ENCODE data around the gene SIRT5.

Gene SIRT5

GRCh38 chr6:13526727-13527670, 47.4 kb upstream of the SIRT5 start:
- Histone ChIP-seq H2AFZ (ENCODE audit: low read length) (peak overlapping the region; percentile 43), H3K9ac (ENCODE audit: low read depth, low read length, poor library complexity, severe bottlenecking) (peak overlapping the region; percentile 64), H3K4me2 (ENCODE audit: low read depth, low read length, poor library complexity, severe bottlenecking) (peak overlapping the region; percentile 72)

DNA sequence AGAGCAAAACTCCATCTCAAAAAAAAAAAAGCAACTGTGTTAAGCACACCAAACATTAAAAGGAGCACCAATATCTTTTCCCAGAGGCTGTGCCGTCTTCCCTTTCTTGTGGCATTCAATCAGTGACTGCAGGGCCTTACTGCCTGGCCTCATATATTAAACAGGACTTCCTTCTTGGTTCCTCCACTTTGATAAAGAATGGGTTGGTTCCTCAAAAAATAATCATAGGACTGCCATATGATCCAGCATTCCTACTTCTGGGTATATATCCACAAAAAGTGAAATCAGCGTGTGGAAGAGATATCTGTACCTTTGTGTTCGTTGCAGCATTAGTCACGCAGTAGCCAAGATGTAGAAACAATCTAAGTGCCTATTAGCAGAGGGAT, 46.7 kb upstream of the SIRT5 start:
- Histone ChIP-seq H2AFZ (ENCODE audit: low read length) (no peak overlapping the region), H3K27me3 (ENCODE audit: insufficient read depth, low read length, poor library complexity, severe bottlenecking) (no peaks in the 10 kb centered on the region), H3K36me3 (ENCODE audit: insufficient read depth, low read length) (no peaks in the 10 kb centered on the region), H3K9me3 (ENCODE audit: insufficient read depth, low read depth, low read length) (no peaks in the 10 kb centered on the region), H3K4me1 (ENCODE audit: insufficient read depth, low read length, poor library complexity, severe bottlenecking) (peaks cover 52% of the 10 kb centered on the region), H3K4me3 (ENCODE audit: low read length, poor library complexity, severe bottlenecking) (no peak overlapping the region), H3K79me2 (ENCODE audit: insufficient read depth, low read length) (no peaks in the 10 kb centered on the region), H4K20me1 (ENCODE audit: insufficient read depth, low read length, poor library complexity, severe bottlenecking) (no peaks in the 10 kb centered on the region), H3K4me2 (ENCODE audit: low read depth, low read length, poor library complexity, severe bottlenecking) (peak overlapping the region; percentile 72), H3K9ac (ENCODE audit: low read depth, low read length, poor library complexity, severe bottlenecking) (peak overlapping the region; percentile 64), H3F3A (ENCODE audit: low read depth) (peaks cover 5% of the 10 kb centered on the region; the same call in 1 of the 2 replicates), H3K9me2 (replicated peaks; ENCODE audit: low read depth, low read length) (no peaks in the 10 kb centered on the region)
- TF ChIP-seq, protein P1, sequence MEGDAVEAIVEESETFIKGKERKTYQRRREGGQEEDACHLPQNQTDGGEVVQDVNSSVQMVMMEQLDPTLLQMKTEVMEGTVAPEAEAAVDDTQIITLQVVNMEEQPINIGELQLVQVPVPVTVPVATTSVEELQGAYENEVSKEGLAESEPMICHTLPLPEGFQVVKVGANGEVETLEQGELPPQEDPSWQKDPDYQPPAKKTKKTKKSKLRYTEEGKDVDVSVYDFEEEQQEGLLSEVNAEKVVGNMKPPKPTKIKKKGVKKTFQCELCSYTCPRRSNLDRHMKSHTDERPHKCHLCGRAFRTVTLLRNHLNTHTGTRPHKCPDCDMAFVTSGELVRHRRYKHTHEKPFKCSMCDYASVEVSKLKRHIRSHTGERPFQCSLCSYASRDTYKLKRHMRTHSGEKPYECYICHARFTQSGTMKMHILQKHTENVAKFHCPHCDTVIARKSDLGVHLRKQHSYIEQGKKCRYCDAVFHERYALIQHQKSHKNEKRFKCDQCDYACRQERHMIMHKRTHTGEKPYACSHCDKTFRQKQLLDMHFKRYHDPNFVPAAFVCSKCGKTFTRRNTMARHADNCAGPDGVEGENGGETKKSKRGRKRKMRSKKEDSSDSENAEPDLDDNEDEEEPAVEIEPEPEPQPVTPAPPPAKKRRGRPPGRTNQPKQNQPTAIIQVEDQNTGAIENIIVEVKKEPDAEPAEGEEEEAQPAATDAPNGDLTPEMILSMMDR (conservative IDR thresholded peaks at IDR 0.05; ENCODE audit: low read length): no peak
- TF ChIP-seq EZH2phosphoT487 (IDR thresholded peaks at IDR 0.05; ENCODE audit: borderline replicate concordance): no peak

More at GRCh38 chr6:13526727-13527670, 47.4 kb upstream of the SIRT5 start:
- Histone ChIP-seq H3K4me1 (ENCODE audit: insufficient read depth, low read length, poor library complexity, severe bottlenecking) (peaks cover 52% of the 10 kb centered on the region), H3K27me3 (ENCODE audit: insufficient read depth, low read length, poor library complexity, severe bottlenecking) (no peaks in the 10 kb centered on the region), H3F3A (ENCODE audit: low read depth) (peaks cover 5% of the 10 kb centered on the region; the same call in 1 of the 2 replicates), H3K36me3 (ENCODE audit: insufficient read depth, low read length) (no peaks in the 10 kb centered on the region), H4K20me1 (ENCODE audit: insufficient read depth, low read length, poor library complexity, severe bottlenecking) (no peaks in the 10 kb centered on the region), H3K79me2 (ENCODE audit: insufficient read depth, low read length) (no peaks in the 10 kb centered on the region), H3K4me3 (ENCODE audit: low read length, poor library complexity, severe bottlenecking) (peak overlapping the region; percentile 53), H3K9me2 (replicated peaks; ENCODE audit: low read depth, low read length) (no peaks in the 10 kb centered on the region), H3K9me3 (ENCODE audit: insufficient read depth, low read depth, low read length) (no peaks in the 10 kb centered on the region)
- TF ChIP-seq, protein P1 (conservative IDR thresholded peaks at IDR 0.05; ENCODE audit: low read length): peak; percentile 36; the same call in 1 of the 2 replicates
- TF ChIP-seq EZH2phosphoT487 (IDR thresholded peaks at IDR 0.05; ENCODE audit: borderline replicate concordance): no peak

DNA sequence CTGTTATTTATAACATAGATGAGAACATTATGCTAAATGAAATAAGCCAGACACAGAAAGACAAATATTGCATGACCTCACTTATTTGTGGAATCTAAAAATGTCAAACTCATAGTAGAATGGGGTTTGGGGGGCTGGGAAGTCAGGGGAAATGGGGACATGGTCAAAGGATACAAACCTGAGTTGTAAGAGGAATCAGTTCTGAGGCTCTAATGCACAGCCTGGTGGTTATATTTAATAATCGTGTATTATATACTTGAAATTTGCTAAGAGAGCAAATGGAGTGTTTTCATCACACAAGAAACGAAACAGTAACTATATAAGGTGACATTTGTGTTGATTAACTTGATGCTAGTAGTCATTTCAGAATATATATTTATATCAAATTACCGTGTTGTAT, 46.2 kb upstream of the SIRT5 start:
- Histone ChIP-seq H2AFZ (ENCODE audit: low read length) (0 out of 2 replicates have a peak overlapping the region, but pooled peaks have one; percentile 67), H3K4me2 (ENCODE audit: low read depth, low read length, poor library complexity, severe bottlenecking) (no peak overlapping the region), H3K9me3 (ENCODE audit: insufficient read depth, low read depth, low read length) (no peaks in the 10 kb centered on the region), H3K9ac (ENCODE audit: low read depth, low read length, poor library complexity, severe bottlenecking) (peak overlapping the region; percentile 15), H3K36me3 (ENCODE audit: insufficient read depth, low read length) (no peaks in the 10 kb centered on the region), H3K4me3 (ENCODE audit: low read length, poor library complexity, severe bottlenecking) (no peak overlapping the region), H4K20me1 (ENCODE audit: insufficient read depth, low read length, poor library complexity, severe bottlenecking) (no peaks in the 10 kb centered on the region), H3K4me1 (ENCODE audit: insufficient read depth, low read length, poor library complexity, severe bottlenecking) (peaks cover 52% of the 10 kb centered on the region), H3K9me2 (replicated peaks; ENCODE audit: low read depth, low read length) (no peaks in the 10 kb centered on the region), H3F3A (ENCODE audit: low read depth) (peaks cover 5% of the 10 kb centered on the region; the same call in 1 of the 2 replicates), H3K79me2 (ENCODE audit: insufficient read depth, low read length) (no peaks in the 10 kb centered on the region), H3K27me3 (ENCODE audit: insufficient read depth, low read length, poor library complexity, severe bottlenecking) (no peaks in the 10 kb centered on the region)
- TF ChIP-seq, protein P1 (conservative IDR thresholded peaks at IDR 0.05; ENCODE audit: low read length): peak; percentile 26; the same call in 1 of the 2 replicates
- no peak for TF ChIP-seq EZH2phosphoT487 (IDR thresholded peaks at IDR 0.05; ENCODE audit: borderline replicate concordance)
